ENCODE measurements around the gene RLN3. TPM values are rescaled to one million over a fixed set of nuclear protein-coding genes. Genes with fewer than 3 reads are reported as not detected.

RLN3 gene
- total RNA-seq, 2 donors from 2014 or later: not detected

DNA sequence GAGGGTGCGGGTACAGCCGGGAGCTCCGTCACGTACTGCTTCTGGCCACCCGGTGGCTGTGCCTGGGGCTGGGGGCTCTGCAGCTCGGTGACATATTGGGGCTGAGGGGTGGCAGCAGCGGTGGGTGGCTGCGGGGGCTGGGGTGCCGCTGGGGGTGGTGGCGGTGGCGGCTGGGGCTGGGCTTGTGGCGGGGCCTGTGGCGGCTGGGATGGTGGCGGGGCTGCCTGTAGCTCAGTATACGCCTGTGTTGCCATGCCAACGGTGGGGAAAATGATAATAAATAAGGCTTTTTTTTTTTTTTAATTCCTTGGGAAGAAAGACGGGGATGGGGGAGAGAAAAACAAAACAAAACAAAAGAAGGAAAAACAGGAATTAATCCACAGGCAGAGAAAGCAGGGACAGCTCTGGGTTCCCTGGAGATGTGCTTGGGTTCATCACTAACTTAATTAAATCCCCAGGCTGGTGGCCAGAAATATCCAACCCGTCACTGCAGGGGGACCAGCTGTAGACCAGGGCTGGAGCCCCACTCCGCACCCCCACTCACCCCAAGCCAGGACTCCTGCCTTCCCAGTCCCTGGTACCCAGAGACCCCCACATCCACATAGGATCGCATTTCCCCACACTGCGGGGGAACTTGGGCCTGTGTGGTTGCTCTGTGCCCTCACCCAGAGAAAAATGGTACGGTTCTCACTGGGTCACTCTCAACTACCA is 34.2 kb upstream of the RLN3 start:
- DNase-seq (ENCODE audit: low spot score): no peak
- intact Hi-C loops (cut with DNase I): no loop called here

DNA sequence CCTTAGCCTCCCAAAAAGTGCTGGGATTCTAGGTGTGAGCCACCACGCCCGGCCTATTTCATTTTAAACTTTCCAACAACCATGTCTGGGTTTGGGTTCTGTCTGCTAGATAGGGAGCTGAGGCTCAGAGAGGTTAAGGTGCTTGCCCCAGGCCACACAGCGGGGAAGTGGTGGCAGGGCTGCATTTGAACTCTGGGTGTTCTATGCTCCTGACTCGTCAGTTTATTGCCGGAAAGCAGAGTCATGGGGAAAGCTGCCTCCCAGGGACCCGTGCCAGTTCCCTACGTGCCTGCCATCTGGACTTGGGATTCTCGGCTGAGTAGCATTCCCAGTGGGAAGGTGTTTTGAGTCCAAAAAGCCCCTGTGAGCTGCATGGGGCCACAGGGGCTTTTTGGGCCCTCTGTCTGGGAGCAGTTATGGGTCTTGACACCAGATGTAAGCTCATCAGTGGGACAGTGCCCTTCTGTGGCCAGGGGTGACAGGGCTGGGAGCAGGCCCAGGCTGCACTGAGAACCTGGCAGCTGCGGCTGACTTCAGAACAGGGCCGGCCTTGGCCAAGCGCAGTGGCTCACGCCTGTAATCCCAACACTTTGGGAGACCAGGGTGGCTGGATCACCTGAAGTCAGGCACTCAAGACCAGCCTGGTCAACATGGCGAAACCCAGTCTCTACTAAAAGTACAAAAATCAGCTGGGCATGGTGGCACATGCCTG is 32.8 kb upstream of the RLN3 start:
- intact Hi-C loops (cut with DNase I): no loop called here
- DNase-seq (ENCODE audit: low spot score): no peak

GRCh38 chr19:13995878-13996765 is 31.8 kb upstream of the RLN3 start:
- DNase-seq (ENCODE audit: low spot score): no peak
- intact Hi-C loops (cut with DNase I): no loop called here

- intact Hi-C loops (cut with DNase I): no loop called here
- DNase-seq (ENCODE audit: low spot score): no peak
Observed at GRCh38 chr19:13996928-13997630, 30.9 kb upstream of the RLN3 start.

- intact Hi-C loops (cut with DNase I): no loop called here
- DNase-seq (ENCODE audit: low spot score): no peak
Observed at GRCh38 chr19:13997631-13997962, 30.4 kb upstream of the RLN3 start.

DNA sequence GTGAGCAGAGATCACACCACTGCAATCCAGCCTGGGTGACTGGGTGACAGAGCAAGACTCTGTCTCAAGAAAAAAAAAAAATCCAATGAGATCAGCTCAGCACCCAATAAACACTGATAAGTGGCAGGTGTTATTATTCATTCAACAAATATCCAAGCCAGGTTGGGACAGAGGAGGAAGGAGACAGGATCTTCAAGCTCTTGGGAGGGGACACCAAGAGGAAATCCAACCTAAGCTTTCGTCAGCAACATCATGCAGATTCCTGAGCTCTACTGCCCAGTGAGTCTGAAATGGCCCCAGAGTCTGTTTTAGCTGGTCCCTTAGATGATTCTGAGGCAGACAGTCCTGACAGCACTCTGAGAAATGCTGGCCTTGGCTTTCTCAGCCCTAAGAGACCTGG is 29.5 kb upstream of the RLN3 start:
- intact Hi-C loops (cut with DNase I): no loop called here

DNA sequence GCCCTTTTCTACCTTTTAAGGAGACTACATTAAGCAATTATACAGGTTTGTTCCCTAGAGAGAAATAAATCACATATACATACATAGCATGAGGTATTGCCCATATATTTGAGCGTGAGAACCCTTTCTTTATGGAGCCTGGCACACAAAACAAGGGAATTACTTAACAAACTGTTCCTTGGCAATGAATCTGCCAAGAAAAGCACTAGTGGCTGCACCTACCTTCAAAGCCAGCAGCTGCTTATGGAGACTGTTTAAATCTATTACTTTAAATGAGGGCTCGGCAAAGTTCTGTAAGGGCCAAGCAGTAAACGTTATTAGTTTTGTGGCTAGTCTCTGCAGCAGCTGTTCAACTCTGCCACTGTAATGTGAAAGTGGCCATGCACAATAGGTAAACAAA is 28.9 kb upstream of the RLN3 start:
- no peak for DNase-seq (ENCODE audit: low spot score)
- intact Hi-C loops (cut with DNase I): no loop called here

More for the DNA sequence above, 29.5 kb upstream of the RLN3 start:
- no peak for DNase-seq (ENCODE audit: low spot score)

DNA sequence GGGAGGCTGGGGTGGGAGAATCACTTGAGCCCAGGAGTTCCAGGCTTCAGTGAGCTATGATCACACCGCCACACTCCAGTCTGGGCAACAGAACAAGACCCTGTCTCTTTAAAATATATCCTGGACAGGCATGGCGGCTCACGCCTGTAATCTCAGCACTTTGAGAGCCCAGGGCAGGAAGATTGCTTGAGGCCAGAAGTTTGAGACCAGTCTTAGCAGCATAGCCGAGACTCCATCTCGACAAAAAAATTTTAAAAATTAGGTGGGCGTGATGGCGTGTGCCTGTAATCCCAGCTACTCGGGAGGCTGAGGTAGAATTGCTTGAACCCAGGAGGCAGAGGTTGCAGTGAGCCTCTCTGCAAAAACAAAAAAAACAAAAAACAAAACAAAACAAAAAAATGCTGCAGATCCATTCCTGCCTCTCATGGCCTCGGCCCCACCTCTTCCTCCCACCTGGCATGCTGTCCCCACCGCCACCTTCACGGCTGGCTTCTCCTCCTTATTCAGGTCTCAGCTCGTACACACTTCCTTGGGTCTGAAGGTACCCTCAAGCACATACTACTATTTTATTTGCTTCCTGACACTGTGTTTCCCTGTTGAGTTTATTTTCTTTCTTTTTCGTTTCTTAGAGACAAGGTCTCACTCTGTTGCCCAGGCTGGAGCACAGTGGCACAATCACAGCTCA is 27.1 kb upstream of the RLN3 start:
- DNase-seq (ENCODE audit: low spot score): no peak
- intact Hi-C loops (cut with DNase I): no loop called here

- intact Hi-C loops (cut with DNase I): no loop called here
- DNase-seq (ENCODE audit: low spot score): no peak
Observed at GRCh38 chr19:14002571-14003250, 25.2 kb upstream of the RLN3 start.

GRCh38 chr19:14003251-14004055 is 24.5 kb upstream of the RLN3 start:
- intact Hi-C loops (cut with DNase I): no loop called here
- DNase-seq (ENCODE audit: low spot score): no peak

GRCh38 chr19:14004619-14005348 is 23.2 kb upstream of the RLN3 start:
- no peak for DNase-seq (ENCODE audit: low spot score)
- intact Hi-C loops (cut with DNase I): no loop called here

DNA sequence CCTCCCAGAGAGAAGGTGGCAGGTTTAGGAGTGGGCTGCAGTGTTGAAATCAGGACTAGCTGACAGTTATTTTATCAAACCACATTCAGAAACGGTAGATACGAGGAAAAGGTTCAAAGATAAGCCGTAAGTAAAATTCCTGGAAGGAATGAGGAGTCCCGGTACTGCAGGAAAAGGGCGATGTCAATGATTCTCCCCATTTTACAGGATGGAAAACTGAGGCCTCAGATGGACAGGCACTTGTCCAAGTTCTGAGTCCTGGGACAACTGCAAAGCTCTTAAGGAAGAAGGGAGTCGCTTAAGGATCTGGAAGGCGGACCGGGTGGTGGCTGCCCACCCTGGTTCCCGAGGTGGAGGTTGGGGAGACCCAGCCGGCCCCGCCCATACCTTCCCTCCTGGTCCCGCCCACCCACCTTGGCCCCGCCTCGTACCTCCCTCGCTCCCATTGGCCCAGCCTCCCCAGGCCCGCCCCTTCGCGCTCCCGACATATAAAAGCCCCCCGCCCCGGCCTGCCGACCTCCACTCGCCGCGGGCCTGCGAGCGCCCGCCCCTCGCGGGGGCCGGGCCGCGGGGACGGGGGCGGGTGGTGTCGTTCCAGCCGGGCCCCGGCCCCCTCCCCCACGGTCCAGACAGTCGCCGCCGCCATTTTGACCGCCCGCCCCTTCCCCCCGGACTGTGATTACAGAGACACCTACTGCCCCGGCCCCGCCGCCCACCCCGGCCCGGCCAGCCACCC is 22.4 kb upstream of the RLN3 start:
- DNase-seq (ENCODE audit: low spot score): peak; percentile 97
- intact Hi-C loops (cut with DNase I): no loop called here

GRCh38 chr19:14006085-14006765 is 21.7 kb upstream of the RLN3 start, which contains the start of gene RFX1:
Gene RFX1 (minus strand): TSS chr19:14006320. CDS start chr19:13993843, 12,477 bp downstream.
- peak; percentile 100 for DNase-seq (ENCODE audit: low spot score)
- intact Hi-C loops (cut with DNase I): no loop called here

GRCh38 chr19:14006766-14007562 is 21.0 kb upstream of the RLN3 start:
- intact Hi-C loops (cut with DNase I): no loop called here
- DNase-seq (ENCODE audit: low spot score): peak; percentile 96

DNA sequence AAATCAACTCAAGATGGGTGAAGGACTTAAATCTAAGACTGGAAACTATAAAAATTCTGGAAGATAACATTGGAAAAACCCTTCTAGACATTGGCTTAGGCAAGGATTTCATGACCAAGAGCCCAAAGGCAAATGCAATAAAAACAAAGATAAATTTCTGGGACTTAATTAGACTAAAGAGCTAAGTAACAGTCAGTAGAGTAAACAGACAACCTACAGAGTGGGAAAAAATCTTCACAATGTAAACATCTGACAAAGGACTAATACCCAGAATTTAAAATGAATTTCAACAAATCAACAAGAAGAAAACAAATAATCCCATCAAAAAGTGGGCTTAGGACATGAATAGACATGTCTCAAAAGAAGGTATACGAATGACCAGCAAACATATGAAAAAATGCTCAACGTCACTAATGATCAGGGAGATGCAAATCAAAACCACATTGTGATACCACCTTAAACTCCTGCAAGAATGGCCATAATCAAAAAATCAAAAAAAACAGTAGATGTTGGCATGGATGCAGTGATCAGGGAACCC is 15.5 kb upstream of the RLN3 start:
- intact Hi-C loops (cut with DNase I): no loop called here
- DNase-seq (ENCODE audit: low spot score): no peak

Data from posterior vena cava (tissue), 2 donors.